ENCODE results near the gene GLG1.

DNA sequence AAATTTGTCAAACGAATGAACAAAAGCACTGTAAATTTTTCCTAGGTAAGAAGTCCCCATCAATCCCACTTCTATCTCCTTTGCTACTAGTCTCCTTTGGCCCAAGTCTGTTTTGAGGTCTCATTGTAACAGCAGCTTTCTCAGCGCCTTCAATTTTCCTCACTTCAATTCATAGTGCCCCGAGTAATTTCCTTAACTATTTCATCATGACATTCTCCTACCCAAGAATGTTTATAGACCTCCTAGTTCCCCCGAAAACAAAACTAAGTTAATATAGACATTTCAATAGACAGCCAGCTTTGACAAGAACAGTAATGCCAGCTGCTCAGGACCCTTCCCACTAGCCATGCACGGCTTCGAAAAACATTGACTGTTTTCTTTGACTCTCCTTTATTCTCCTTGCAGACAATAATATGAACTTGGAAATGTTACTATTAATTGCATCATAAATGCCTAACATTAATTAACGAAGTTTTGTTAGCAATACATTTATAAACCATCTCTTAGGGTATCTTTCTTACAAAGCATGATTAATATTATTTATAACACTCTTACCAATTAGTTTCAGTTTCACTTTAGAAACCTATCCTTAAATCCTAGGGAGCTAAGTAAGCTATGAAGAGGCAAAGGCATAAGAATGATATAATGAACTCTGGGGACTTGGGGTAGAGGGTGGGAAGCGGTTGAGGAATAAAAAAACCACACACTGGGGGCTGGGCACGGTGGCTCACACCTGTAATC is 22.8 kb downstream of the GLG1 start:
- TF ChIP-seq, protein P1, sequence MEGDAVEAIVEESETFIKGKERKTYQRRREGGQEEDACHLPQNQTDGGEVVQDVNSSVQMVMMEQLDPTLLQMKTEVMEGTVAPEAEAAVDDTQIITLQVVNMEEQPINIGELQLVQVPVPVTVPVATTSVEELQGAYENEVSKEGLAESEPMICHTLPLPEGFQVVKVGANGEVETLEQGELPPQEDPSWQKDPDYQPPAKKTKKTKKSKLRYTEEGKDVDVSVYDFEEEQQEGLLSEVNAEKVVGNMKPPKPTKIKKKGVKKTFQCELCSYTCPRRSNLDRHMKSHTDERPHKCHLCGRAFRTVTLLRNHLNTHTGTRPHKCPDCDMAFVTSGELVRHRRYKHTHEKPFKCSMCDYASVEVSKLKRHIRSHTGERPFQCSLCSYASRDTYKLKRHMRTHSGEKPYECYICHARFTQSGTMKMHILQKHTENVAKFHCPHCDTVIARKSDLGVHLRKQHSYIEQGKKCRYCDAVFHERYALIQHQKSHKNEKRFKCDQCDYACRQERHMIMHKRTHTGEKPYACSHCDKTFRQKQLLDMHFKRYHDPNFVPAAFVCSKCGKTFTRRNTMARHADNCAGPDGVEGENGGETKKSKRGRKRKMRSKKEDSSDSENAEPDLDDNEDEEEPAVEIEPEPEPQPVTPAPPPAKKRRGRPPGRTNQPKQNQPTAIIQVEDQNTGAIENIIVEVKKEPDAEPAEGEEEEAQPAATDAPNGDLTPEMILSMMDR (IDR thresholded peaks at IDR 0.05) = no peak
- no peak for TF ChIP-seq POLR2A (IDR thresholded peaks at IDR 0.05)

Measured in Peyer's patch (tissue), 4 donors.